SU-DHL-6 (cell line): ENCODE measurements around the gene ANKRD44.

Source experiments
- H2AFZ ChIP-seq: fragments of 200-600 bp; sonication (generic); 2 replicates; pipeline ENCODE4 v1.6.1; 2014; ENCODE audit warnings: low read depth, mild to moderate bottlenecking, moderate library complexity, mixed read lengths, antibody characterized with exemption, low read length; ENCODE audit not compliant: severe bottlenecking
- H3F3A ChIP-seq: fragments of 200-600 bp; shearing (Covaris generic); 2 replicates; pipeline ENCODE4 v1.6.0; 2016; ENCODE audit warnings: antibody characterized with exemption, mild to moderate bottlenecking; ENCODE audit not compliant: insufficient read depth
- H3K27ac ChIP-seq: fragments of 200-600 bp; sonication (generic); 2 replicates; pipeline ENCODE4 v1.5.1; 2016; ENCODE audit warnings: low read depth, mild to moderate bottlenecking, low read length, moderate library complexity, mixed read lengths
- H3K27me3 ChIP-seq: fragments of 200-600 bp; sonication (generic), shearing (Covaris generic); 2 replicates; pipeline ENCODE4 v1.6.0; 2014; ENCODE audit warnings: mild to moderate bottlenecking, low read length
- H3K36me3 ChIP-seq: fragments of 200-600 bp; sonication (generic); 2 replicates; pipeline ENCODE4 v1.6.1; 2014; ENCODE audit warnings: mild to moderate bottlenecking, low read length, mixed read lengths
- H3K4me2 ChIP-seq: fragments of 300-600, 200-600 bp; shearing (Covaris generic), sonication (generic); 2 replicates; pipeline ENCODE4 v1.6.0; 2014; ENCODE audit warnings: low read length, low read depth, mild to moderate bottlenecking; ENCODE audit not compliant: poor library complexity, severe bottlenecking
- H3K4me3 ChIP-seq: fragments of 200-600 bp; sonication (generic); 2 replicates; pipeline ENCODE4 v1.5.1; 2014; ENCODE audit warnings: antibody characterized with exemption, low read length, mild to moderate bottlenecking, mixed read lengths; ENCODE audit not compliant: insufficient read depth, poor library complexity, severe bottlenecking
- H3K79me2 ChIP-seq: fragments of 200-600 bp; sonication (generic); 2 replicates; pipeline ENCODE4 v1.6.1; 2014; ENCODE audit warnings: mild to moderate bottlenecking, low read length, moderate library complexity; ENCODE audit not compliant: insufficient read depth
- H3K9ac ChIP-seq: fragments of 200-600 bp; sonication (generic); 2 replicates; pipeline ENCODE4 v1.7.0; 2014; ENCODE audit warnings: mild to moderate bottlenecking, low read length
- H3K9me2 ChIP-seq: fragments of 200-600 bp; sonication (generic); replicated peaks from 2 replicates; pipeline ENCODE4 v1.6.1; 2014; ENCODE audit warnings: low read length; ENCODE audit not compliant: insufficient read depth
- H3K9me3 ChIP-seq: fragments of 200-600 bp; sonication (generic); 2 replicates; pipeline ENCODE4 v1.6.1; 2014; ENCODE audit warnings: low read length, mixed read lengths; ENCODE audit not compliant: insufficient read depth
- H4K20me1 ChIP-seq: fragments of 200-600 bp; sonication (generic); 2 replicates; pipeline ENCODE4 v1.6.1; 2014; ENCODE audit warnings: low read depth, mild to moderate bottlenecking, antibody characterized with exemption, low read length, moderate library complexity, mixed read lengths
- CTCF ChIP-seq: fragments of 200-600 bp; sonication (generic); IDR thresholded peaks from one replicate; pipeline ENCODE4 v1.5.1; 2017; ENCODE audit warnings: antibody characterized with exemption, mild to moderate bottlenecking, low read length, moderate library complexity; ENCODE audit not compliant: insufficient read depth, poor library complexity, severe bottlenecking
- EZH2phosphoT487 ChIP-seq: fragments of 200-600 bp; sonication (generic), shearing (Covaris generic); conservative IDR thresholded peaks from 2 replicates; pipeline ENCODE4 v1.6.1; 2018; ENCODE audit warnings: mild to moderate bottlenecking, antibody characterized with exemption, low read length, moderate library complexity, mixed read lengths

Gene ANKRD44

GRCh38 chr2:197121756-197122385, 188.7 kb downstream of the ANKRD44 start:
- H3K27ac ChIP-seq: no peak overlapping the region
- TF ChIP-seq EZH2phosphoT487 (no peak), CTCF (no peak)

GRCh38 chr2:197121255-197121654, 189.3 kb downstream of the ANKRD44 start:
- H3K4me2 ChIP-seq: no peak overlapping the region
- H4K20me1 ChIP-seq: no peaks in the 10 kb centered on the region
- TF ChIP-seq EZH2phosphoT487: no peak
- no peak for TF ChIP-seq CTCF
- no peaks in the 10 kb centered on the region for H3F3A ChIP-seq
- no peak overlapping the region for H3K4me3 ChIP-seq
- peaks cover 7% of the 10 kb centered on the region; the same call in 1 of the 2 replicates for H3K36me3 ChIP-seq
- H3K9ac ChIP-seq: no peak overlapping the region
- no peaks in the 10 kb centered on the region for H3K27me3 ChIP-seq
- H2AFZ ChIP-seq: no peak overlapping the region
- H3K79me2 ChIP-seq: no peaks in the 10 kb centered on the region
- no peak overlapping the region for H3K27ac ChIP-seq
- H3K9me2 ChIP-seq: no peaks in the 10 kb centered on the region
- H3K9me3 ChIP-seq: no peaks in the 10 kb centered on the region

More at GRCh38 chr2:197121756-197122385, 188.7 kb downstream of the ANKRD44 start:
- Histone ChIP-seq H3K79me2 (no peaks in the 10 kb centered on the region), H3K36me3 (peaks cover 7% of the 10 kb centered on the region; the same call in 1 of the 2 replicates), H3K4me3 (no peak overlapping the region), H2AFZ (no peak overlapping the region), H3K9me3 (no peaks in the 10 kb centered on the region), H3K4me2 (no peak overlapping the region), H3K27me3 (no peaks in the 10 kb centered on the region), H3K9me2 (no peaks in the 10 kb centered on the region), H3K9ac (no peak overlapping the region), H3F3A (no peaks in the 10 kb centered on the region), H4K20me1 (no peaks in the 10 kb centered on the region)

- TF ChIP-seq CTCF (no peak), EZH2phosphoT487 (no peak)
- no peak overlapping the region for H3K9ac ChIP-seq
- H3K27me3 ChIP-seq: no peaks in the 10 kb centered on the region
- no peaks in the 10 kb centered on the region for H4K20me1 ChIP-seq
- H2AFZ ChIP-seq: no peak overlapping the region
- 0 out of 2 replicates have a peak, but pooled peaks cover 4% of the 10 kb centered on the region for H3K36me3 ChIP-seq
- H3K4me2 ChIP-seq: no peak overlapping the region
- H3F3A ChIP-seq: peaks cover 6% of the 10 kb centered on the region; the same call in 1 of the 2 replicates
- no peaks in the 10 kb centered on the region for H3K79me2 ChIP-seq
- H3K9me2 ChIP-seq: no peaks in the 10 kb centered on the region
- no peak overlapping the region for H3K4me3 ChIP-seq
- no peaks in the 10 kb centered on the region for H3K9me3 ChIP-seq
- H3K27ac ChIP-seq: 0 out of 2 replicates have a peak overlapping the region, but pooled peaks have one; percentile 10
Measured at GRCh38 chr2:197116306-197116879, 194.2 kb downstream of the ANKRD44 start.
